Peyer's patch (tissue), 4 donors: ENCODE results near the gene CD81.

Experiments used
- CTCF ChIP-seq, 6 experiments: fragments of 450-650 bp in 4 of 6; fragments of 200-600 bp in 2 of 6; sonication (generic) in 1 of 6; IDR thresholded peaks; one replicate each; pipeline ENCODE4 v1.5.1; 2017 to 2019; ENCODE audit warnings: antibody characterized with exemption in 6 of 6, mild to moderate bottlenecking in 3 of 6, moderate library complexity in 1 of 6
- POLR2A ChIP-seq, 2 donors: fragments of 450-650 bp; IDR thresholded peaks; one replicate each; pipeline ENCODE4 v1.5.1; 2017; ENCODE audit warnings: antibody characterized with exemption in 2 of 2, mild to moderate bottlenecking in 2 of 2, moderate library complexity in 2 of 2

- no peak for TF ChIP-seq CTCF (IDR thresholded peaks at IDR 0.05)
- no peak for TF ChIP-seq POLR2A (IDR thresholded peaks at IDR 0.05)
Observed at GRCh38 chr11:2422461-2423156, 45.5 kb downstream of the CD81 start.
